Panc1 (cell line): Measurements from ENCODE around the gene STYK1.

ENCODE experiments used
- CTCF ChIP-seq: fragments of 450-650 bp; IDR thresholded peaks from 2 replicates; pipeline ENCODE4 v1.5.1; 2017; ENCODE audit warnings: mild to moderate bottlenecking
- POLR2AphosphoS5 ChIP-seq: IDR thresholded peaks from 2 replicates; pipeline ENCODE4 v1.6.1; 2012; ENCODE audit warnings: mild to moderate bottlenecking, low read depth, low read length, moderate library complexity
- REST ChIP-seq, 2 experiments: IDR thresholded peaks; 2 replicates each; pipeline ENCODE4 v1.6.1; 2011 to 2012; ENCODE audit warnings: low read depth in 2 of 2, control low read depth in 1 of 2, low read length in 1 of 2, mild to moderate bottlenecking in 1 of 2, moderate library complexity in 1 of 2; ENCODE audit not compliant: insufficient read depth in 1 of 2
- SIN3A ChIP-seq: IDR thresholded peaks from 2 replicates; pipeline ENCODE4 v1.6.1; 2012; ENCODE audit warnings: low read depth, mild to moderate bottlenecking, low read length, moderate library complexity, borderline replicate concordance; ENCODE audit not compliant: insufficient read depth

GRCh38 chr12:10701131-10701681, 27.4 kb upstream of the STYK1 start:
- no peak for TF ChIP-seq CTCF
- no peak for TF ChIP-seq POLR2AphosphoS5
- no peak for TF ChIP-seq SIN3A
- no peak for TF ChIP-seq REST (IDR thresholded peaks at IDR 0.05; ENCODE audit: insufficient read depth in 1 of 2, low read depth in 2 of 2, low read length in 1 of 2)
